GM21529 (cell line): ENCODE results near the gene SAP30.

Source experiments
- ATAC-seq: cut with Tn5 transposase; IDR thresholded peaks from one replicate; pipeline ENCODE4 v1.9.1; 2021; ENCODE audit not compliant: unreplicated experiment

Gene SAP30

GRCh38 chr4:173367285-173367684 is 3.5 kb upstream of the SAP30 start:
- peak; percentile 15 for ATAC-seq

- no peak for ATAC-seq
Observed at GRCh38 chr4:173367946-173368345, 2.8 kb upstream of the SAP30 start.

- ATAC-seq = peak; percentile 3
Observed at GRCh38 chr4:173370130-173370476, 651 bp upstream of the SAP30 start.

DNA sequence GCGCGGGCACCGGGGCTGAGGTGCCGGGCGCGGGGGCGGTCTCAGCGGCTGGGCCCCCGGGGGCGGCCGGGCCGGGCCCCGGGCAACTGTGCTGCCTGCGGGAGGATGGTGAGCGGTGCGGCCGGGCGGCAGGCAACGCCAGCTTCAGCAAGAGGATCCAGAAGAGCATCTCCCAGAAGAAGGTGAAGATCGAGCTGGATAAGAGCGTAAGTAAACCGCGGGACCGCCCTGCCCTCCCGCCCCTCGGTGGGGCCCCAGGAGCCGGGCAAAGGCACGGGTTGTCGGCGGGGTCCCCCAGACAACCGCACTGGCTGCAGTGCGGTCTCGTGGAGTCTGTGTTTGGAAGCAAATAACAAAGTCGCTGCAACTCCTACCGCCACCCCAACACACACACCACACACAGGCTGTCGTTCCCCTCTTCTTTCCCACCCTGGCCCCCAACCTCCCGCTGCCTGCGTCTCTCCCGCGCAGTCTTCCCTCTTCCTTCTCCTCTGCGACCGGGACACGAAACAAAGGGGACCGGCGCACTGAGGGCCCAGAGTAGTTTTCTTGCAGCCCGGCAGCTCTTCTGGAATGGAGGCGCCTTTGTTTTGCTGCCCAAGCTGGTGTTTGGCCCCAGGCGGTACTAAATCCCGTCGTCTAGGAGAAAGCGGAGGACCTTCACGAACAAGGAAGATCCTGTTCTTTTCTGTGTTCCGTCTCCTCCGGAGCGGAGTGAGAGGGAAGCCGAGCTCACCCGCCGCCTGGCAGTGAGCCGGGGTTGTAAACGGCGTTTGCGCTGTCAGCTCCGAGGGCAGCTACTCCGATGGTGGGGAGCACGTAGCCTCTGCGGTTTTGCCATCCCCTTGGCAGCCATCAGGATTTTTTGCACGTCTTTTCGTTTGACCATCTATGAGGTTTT is 788 bp downstream of the SAP30 start:
- ATAC-seq = peak; percentile 22

DNA sequence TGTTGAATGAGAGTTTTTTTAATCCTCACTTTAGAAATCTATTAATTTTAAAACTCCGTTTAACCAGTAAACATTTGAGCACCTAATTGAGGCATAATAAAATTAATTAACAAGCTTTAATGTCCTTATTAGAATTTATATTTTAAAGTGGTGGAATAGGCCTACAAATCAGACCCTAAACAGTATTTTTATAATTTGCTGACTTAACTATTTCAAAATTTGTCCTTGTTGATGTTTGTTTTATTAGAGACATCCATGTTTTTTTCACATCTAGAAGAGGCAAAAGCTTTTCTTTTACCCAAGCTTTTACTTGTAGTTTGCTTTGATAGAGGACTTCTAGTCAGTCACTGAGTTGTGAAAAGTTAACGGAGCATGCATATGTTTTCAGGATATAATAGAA is 3.8 kb downstream of the SAP30 start:
- ATAC-seq = no peak

- no peak for ATAC-seq
Observed at GRCh38 chr4:173379929-173380328, 9.2 kb downstream of the SAP30 start.

GRCh38 chr4:173380987-173381386 is 10.2 kb downstream of the SAP30 start:
- no peak for ATAC-seq

- ATAC-seq = no peak
Observed at GRCh38 chr4:173381610-173382009, 10.9 kb downstream of the SAP30 start.

DNA sequence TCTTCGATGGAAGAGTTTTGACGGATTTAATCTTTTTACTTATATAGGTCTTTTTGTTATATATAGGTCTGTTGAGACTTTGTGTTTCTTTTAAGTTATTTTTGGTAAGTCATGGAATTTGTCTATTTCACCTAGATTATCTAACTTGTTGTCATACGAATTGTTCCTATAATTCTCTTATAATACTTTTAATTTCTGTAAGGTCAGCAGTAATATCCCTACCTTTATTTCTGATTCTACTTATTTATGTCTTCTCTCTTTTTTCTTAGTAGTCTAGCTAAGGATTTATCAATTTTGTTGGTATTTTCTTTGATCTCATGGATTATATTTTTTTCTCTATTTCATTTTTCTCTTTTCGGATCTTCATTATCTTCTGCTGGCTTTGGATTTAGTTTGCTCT is 11.6 kb downstream of the SAP30 start:
- no peak for ATAC-seq

- no peak for ATAC-seq
Observed at GRCh38 chr4:173386751-173387150, 16.0 kb downstream of the SAP30 start.

DNA sequence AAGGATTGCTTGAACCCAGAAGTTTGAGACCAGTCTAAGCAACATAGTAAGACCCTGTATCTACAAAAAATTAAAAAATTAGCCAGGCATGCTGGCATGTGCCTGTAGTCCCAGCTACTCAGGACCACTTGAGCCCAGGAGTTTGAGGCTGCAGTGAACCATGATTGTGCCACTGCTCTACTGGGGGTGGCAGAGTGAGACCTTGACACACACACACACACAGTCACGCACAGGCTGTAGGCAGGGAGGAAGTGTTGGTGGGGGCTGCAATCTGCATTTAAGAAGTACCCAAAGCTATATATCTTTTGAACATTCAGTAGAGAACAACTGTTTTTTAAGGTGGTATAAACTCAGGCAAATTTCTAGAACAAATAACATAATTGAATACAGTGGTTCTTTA is 20.9 kb downstream of the SAP30 start:
- ATAC-seq = no peak

DNA sequence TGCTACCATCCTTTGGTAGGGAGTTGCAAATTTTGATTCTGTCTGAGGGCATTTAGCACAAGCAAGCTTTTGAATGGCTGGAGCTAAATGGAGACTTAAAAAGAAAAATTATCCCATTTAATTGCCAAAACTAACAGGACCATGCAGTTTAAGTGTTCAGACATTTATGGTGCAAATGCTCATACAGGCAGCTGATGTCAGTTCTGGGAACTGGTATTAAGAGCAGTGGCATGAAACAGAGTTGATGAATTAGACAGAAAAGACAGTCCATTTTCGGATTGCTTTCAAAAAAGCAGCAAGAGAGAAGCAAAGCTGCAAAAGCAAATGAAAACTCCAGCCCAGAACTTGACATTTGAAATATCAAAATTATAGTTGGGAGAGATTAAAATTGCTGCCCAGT is 26.9 kb downstream of the SAP30 start:
- no peak for ATAC-seq

- ATAC-seq = no peak
Observed at GRCh38 chr4:173398220-173398619, 27.5 kb downstream of the SAP30 start.

- ATAC-seq = no peak
Observed at GRCh38 chr4:173398779-173399415, 28.1 kb downstream of the SAP30 start, which contains the start of gene SCRG1. Gene SCRG1, minus strand, starts transcription at chr4:173399116. Its CDS starts 7,702 bp downstream, at chr4:173391414.

- ATAC-seq = no peak
Observed at GRCh38 chr4:173401063-173401462, 30.3 kb downstream of the SAP30 start.

DNA sequence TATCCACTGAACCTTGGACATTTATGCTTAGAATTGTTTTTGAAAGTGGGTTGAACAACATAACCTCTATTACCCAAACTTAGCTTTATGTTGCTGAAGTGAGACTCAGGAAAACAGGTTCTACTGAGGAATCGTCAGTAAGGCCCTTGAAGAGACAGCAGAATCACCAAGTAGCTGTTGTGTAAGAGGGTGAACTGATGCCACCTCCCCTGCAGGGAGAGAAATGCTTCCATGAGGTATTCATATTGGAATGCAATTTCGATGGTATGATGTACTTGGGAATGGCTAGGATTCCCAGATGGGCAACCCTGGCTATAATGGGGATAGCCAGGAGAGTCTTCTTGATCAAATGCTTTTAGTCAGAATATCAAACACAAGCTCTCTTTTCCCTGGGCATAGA is 32.3 kb downstream of the SAP30 start:
- ATAC-seq = no peak

- ATAC-seq = no peak
Observed at GRCh38 chr4:173404296-173404865, 33.6 kb downstream of the SAP30 start.

GRCh38 chr4:173405840-173406606 is 35.3 kb downstream of the SAP30 start:
- peak; percentile 78 for ATAC-seq

DNA sequence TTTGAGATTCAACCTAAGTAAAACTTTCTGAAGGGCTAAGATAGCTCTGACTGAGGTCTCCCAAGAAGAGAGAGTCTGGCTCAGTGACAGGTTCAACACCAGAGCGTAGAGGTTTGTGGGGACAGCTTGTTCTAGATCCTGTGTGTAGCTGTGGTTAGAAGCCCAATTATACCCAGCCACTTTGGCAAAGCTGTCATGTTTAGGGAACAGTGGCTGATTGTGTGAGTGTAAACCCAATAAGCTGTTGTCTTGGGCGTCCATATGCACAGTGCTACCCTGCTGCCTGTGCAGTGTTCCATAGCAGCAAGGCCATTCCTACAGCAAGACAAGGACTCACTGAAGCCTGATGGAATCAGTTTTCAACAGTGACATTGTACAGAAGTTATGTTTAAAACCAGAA is 39.3 kb downstream of the SAP30 start:
- ATAC-seq = no peak

GRCh38 chr4:173411106-173411693 is 40.4 kb downstream of the SAP30 start:
- ATAC-seq = no peak

- ATAC-seq = no peak
Observed at GRCh38 chr4:173413036-173413435, 42.3 kb downstream of the SAP30 start.
